NK-92 (cell line): ENCODE data around the gene AKAP8.
A peak's percentile ranks its signal among the peaks of the same experiment; 100 is the strongest.
"Not testable (repeated sequence)": the region's sequence is repeated elsewhere in the genome, so short reads cannot be mapped to it uniquely, and the experiment has no call there.

Experiments used
- DNase-seq: peaks from one replicate; lab custom pipeline; 2025; ENCODE audit not compliant: unreplicated experiment; lab: John Stamatoyannopoulos, UW

AKAP8 gene

GRCh38 chr19:15379083-15379998, at the start of gene AKAP8:
Gene AKAP8 (minus strand): TSS chr19:15379787. CDS start chr19:15379731, 56 bp downstream.
- DNase-seq: peak; percentile 92

- DNase-seq: no peak
Observed at GRCh38 chr19:15427991-15428471, 48.4 kb upstream of the AKAP8 start.

- no peak for DNase-seq
Observed at GRCh38 chr19:15427350-15427700, 47.7 kb upstream of the AKAP8 start.

GRCh38 chr19:15426485-15427349, 47.1 kb upstream of the AKAP8 start:
- no peak for DNase-seq

- no peak for DNase-seq
Observed at GRCh38 chr19:15425321-15425950, 45.8 kb upstream of the AKAP8 start.

GRCh38 chr19:15424692-15425272, 45.2 kb upstream of the AKAP8 start:
- no peak for DNase-seq

- DNase-seq: no peak
Observed at GRCh38 chr19:15424121-15424520, 44.5 kb upstream of the AKAP8 start.

GRCh38 chr19:15423130-15423529, 43.5 kb upstream of the AKAP8 start:
- no peak for DNase-seq

GRCh38 chr19:15422296-15423075, 42.9 kb upstream of the AKAP8 start:
- no peak for DNase-seq

GRCh38 chr19:15421721-15422260, 42.2 kb upstream of the AKAP8 start:
- no peak for DNase-seq

- no peak for DNase-seq
Observed at GRCh38 chr19:15421136-15421695, 41.6 kb upstream of the AKAP8 start.

GRCh38 chr19:15419413-15420025, 39.9 kb upstream of the AKAP8 start:
- no peak for DNase-seq

GRCh38 chr19:15418579-15419412, 39.2 kb upstream of the AKAP8 start, which contains the start of gene AKAP8L:
Gene AKAP8L (minus strand): TSS chr19:15418988. CDS start chr19:15418923, 65 bp downstream.
- DNase-seq: peak; percentile 98

- no peak for DNase-seq
Observed at GRCh38 chr19:15418231-15418578, 38.6 kb upstream of the AKAP8 start.

GRCh38 chr19:15417699-15418098, 38.1 kb upstream of the AKAP8 start:
- DNase-seq: no peak

GRCh38 chr19:15412832-15413231, 33.2 kb upstream of the AKAP8 start:
- no peak for DNase-seq

GRCh38 chr19:15411351-15411750, 31.8 kb upstream of the AKAP8 start:
- not testable (repeated sequence) for DNase-seq

- no peak for DNase-seq
Observed at GRCh38 chr19:15404780-15405211, 25.2 kb upstream of the AKAP8 start.
